ENCODE data around the gene NUP62CL. TPM values are rescaled to one million over a fixed set of nuclear protein-coding genes. Genes with fewer than 3 reads are reported as not detected.

Gene NUP62CL
- total and polyA plus RNA-seq, 2 of the 13 experiments (the other 11 are each of a cell fraction or from before 2014, with no cell fraction given) = 4.2 to 5.8 TPM

DNA sequence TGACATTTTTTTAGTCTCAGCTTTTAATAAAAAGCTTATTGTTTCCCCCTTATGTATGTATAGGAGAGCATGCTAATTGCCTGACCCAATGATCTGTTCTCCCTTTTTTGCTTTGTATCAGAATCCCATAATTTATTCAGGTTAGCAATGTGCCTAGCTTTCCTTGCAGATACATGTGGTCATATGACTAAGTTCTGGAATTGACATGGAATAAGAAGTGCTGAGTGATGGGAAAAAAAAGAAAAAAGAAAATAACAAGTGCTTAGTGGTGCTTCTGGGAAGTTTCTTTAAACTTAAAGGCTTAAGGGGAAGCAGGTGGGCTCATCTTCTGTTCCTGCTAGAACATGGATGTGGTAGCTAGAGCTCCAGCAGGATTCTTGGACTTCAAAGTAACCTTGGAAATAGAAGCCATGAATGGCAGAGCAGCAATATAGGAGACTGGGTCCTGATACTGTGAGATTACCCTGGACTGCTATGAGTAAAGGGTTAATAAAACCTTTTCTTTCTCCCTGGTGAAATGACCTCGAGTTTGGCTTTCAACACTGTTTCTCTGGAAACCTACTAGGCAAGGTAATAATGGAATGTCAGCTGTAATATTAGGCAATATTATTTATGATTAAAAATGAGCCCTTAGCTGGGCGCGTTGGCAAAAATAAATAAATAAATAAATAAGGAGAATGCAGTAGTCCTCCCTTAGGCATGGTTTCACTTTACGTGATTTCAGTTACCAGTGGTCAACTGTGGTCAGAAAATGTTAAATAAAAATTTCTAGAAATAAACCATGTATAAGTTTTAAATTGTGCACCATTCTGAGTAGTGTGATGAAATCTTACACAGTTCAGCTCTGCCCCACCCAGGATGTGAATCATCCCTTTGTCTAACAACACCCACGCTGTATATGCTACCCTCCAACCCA lies 70.9 kb downstream of the NUP62CL start (continued):
- TF ChIP-seq, protein P1, sequence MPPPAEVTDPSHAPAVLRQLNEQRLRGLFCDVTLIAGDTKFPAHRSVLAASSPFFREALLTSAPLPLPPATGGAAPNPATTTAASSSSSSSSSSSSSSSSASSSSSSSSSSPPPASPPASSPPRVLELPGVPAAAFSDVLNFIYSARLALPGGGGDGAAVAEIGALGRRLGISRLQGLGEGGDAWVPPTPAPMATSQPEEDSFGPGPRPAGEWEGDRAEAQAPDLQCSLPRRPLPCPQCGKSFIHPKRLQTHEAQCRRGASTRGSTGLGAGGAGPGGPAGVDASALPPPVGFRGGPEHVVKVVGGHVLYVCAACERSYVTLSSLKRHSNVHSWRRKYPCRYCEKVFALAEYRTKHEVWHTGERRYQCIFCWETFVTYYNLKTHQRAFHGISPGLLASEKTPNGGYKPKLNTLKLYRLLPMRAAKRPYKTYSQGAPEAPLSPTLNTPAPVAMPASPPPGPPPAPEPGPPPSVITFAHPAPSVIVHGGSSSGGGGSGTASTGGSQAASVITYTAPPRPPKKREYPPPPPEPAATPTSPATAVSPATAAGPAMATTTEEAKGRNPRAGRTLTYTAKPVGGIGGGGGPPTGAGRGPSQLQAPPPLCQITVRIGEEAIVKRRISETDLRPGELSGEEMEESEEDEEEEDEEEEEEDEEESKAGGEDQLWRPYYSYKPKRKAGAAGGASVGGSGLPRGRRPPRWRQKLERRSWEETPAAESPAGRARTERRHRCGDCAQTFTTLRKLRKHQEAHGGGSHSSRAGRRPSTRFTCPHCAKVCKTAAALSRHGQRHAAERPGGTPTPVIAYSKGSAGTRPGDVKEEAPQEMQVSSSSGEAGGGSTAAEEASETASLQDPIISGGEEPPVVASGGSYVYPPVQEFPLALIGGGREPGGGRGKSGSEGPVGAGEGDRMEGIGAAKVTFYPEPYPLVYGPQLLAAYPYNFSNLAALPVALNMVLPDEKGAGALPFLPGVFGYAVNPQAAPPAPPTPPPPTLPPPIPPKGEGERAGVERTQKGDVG (CRISPR knock-in tag; IDR thresholded peaks at IDR 0.05; ENCODE audit: borderline replicate concordance) = no peak
- no peak for TF ChIP-seq ZNF562 (CRISPR knock-in tag; IDR thresholded peaks at IDR 0.05; ENCODE audit: borderline replicate concordance)
- TF ChIP-seq, protein P2, sequence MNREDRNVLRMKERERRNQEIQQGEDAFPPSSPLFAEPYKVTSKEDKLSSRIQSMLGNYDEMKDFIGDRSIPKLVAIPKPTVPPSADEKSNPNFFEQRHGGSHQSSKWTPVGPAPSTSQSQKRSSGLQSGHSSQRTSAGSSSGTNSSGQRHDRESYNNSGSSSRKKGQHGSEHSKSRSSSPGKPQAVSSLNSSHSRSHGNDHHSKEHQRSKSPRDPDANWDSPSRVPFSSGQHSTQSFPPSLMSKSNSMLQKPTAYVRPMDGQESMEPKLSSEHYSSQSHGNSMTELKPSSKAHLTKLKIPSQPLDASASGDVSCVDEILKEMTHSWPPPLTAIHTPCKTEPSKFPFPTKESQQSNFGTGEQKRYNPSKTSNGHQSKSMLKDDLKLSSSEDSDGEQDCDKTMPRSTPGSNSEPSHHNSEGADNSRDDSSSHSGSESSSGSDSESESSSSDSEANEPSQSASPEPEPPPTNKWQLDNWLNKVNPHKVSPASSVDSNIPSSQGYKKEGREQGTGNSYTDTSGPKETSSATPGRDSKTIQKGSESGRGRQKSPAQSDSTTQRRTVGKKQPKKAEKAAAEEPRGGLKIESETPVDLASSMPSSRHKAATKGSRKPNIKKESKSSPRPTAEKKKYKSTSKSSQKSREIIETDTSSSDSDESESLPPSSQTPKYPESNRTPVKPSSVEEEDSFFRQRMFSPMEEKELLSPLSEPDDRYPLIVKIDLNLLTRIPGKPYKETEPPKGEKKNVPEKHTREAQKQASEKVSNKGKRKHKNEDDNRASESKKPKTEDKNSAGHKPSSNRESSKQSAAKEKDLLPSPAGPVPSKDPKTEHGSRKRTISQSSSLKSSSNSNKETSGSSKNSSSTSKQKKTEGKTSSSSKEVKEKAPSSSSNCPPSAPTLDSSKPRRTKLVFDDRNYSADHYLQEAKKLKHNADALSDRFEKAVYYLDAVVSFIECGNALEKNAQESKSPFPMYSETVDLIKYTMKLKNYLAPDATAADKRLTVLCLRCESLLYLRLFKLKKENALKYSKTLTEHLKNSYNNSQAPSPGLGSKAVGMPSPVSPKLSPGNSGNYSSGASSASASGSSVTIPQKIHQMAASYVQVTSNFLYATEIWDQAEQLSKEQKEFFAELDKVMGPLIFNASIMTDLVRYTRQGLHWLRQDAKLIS (CRISPR knock-in tag; IDR thresholded peaks at IDR 0.05) = no peak
- peak; percentile 87 for TF ChIP-seq FOSL2 (CRISPR knock-in tag; IDR thresholded peaks at IDR 0.05)
- no peak for TF ChIP-seq SMAD3 (CRISPR knock-in tag; IDR thresholded peaks at IDR 0.05)
- no peak for TF ChIP-seq ZNF326 (CRISPR knock-in tag; IDR thresholded peaks at IDR 0.05; ENCODE audit: borderline replicate concordance)
- TF ChIP-seq, protein P3, sequence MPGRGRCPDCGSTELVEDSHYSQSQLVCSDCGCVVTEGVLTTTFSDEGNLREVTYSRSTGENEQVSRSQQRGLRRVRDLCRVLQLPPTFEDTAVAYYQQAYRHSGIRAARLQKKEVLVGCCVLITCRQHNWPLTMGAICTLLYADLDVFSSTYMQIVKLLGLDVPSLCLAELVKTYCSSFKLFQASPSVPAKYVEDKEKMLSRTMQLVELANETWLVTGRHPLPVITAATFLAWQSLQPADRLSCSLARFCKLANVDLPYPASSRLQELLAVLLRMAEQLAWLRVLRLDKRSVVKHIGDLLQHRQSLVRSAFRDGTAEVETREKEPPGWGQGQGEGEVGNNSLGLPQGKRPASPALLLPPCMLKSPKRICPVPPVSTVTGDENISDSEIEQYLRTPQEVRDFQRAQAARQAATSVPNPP (CRISPR knock-in tag; IDR thresholded peaks at IDR 0.05) = no peak

Measured in HepG2 (cell line).